ENCODE results near the gene NTN1.
"Not testable (repeated sequence)": the region's sequence is repeated elsewhere in the genome, so short reads cannot be mapped to it uniquely, and the experiment has no call there.

Gene NTN1

DNA sequence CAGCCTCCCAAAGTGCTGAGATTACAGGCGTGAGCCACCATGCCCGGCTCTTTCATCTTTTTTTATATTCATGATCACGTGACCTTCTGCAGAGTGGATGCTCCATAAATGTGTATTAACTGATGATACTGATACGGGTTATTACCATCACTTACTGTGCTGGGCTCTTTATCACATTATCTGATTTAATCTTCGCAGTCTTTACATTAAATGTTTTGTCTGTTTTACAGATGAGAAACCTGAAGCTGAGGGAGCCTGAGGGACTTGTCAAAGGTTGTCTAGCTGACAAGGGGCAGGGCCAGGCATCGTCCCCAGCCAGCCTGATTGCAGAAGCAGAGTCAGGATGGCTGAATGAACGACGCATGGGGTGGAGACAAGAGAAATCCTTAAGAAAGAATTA lies 104.4 kb downstream of the NTN1 start:
- DNase-seq = no peak

DNA sequence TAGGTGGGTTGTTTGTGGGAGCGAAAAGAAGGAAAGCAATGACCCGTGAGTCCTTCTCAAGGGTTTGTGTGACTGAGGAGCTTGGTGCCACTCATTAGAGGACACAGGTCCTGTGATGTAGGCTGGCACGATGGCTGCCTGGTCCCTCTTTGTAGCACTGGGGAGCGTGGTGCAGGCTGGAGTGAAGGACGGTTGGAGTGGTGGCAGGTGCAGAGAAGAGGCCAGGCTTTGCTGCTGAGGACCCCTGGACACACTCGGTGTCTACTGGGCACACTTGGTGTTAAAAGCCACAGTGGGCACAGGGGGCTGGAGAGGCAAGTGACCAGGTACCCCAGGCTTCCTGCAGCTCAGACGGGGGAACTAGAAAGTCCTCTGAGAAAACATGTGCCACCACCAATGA lies 106.0 kb downstream of the NTN1 start:
- DNase-seq = no peak

DNA sequence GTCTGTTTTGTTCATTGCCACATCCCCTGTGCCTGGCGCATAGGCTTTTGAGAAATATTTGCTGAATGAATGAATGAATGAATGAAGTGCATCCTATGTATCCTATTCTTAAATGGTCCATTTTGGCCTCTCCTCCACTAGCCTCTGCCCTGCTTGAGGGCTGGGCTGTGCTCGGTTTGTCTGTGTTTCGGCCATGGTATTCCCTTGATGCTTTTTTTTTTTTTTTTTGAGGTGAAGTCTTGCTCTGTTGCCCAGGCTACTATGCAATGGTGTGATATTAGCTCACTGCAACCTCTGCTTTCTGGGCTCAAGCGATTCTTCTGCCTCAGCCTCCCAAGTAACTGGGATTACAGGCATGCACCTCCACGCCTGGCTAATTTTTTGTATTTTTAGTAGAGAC lies 110.1 kb downstream of the NTN1 start:
- DNase-seq = no peak

DNA sequence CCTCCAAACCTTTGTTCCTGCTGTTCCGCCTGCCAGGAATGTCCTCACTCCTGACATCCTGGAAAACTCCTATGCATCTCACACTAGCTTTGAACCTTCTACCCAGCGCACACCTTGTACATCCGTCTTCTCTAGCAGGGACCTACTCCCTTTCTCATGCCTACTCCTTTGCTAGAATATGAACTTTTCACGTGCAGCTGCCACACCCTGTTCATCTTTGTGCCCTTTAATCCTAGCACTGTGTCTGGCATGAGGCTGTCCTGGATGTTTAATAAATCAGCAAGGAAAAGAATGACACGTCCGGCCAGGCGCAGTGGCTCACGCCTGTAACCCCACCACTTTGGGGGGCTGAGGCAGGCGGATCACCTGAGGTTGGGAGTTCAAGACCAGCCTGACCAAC lies 111.0 kb downstream of the NTN1 start:
- no peak for DNase-seq

DNA sequence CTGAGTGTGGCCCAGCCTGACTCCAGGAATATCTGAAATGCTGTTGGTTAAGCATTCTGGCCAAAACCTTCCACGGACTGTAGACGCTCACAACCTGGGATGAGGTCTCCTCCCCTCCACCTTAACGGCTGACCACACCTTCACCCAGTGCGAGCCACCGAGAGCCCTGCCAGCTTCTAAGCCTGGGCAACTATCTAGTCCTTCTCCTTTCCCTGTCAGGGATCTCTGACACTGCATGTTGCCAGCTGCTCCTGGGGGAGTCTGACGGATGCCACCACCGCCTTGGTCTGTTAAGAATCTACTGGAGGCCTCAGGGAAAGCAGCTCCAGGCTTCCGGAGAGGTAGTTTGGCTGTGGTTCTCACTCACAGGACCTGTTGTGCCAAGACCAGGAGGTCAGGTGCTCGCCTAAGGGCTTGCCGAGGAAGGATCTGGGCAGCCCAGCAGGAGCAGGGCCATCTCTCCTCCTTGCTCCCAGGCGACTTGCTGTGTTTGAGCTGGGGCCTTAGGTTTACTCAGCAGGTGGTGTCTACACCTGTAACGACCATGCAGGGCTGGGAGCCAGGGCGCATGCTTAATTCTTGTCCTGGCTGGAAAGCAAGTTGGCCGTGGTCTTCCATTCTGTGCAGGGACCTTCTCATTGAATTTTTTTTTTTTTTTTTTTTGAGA lies 111.8 kb downstream of the NTN1 start:
- DNase-seq = no peak

DNA sequence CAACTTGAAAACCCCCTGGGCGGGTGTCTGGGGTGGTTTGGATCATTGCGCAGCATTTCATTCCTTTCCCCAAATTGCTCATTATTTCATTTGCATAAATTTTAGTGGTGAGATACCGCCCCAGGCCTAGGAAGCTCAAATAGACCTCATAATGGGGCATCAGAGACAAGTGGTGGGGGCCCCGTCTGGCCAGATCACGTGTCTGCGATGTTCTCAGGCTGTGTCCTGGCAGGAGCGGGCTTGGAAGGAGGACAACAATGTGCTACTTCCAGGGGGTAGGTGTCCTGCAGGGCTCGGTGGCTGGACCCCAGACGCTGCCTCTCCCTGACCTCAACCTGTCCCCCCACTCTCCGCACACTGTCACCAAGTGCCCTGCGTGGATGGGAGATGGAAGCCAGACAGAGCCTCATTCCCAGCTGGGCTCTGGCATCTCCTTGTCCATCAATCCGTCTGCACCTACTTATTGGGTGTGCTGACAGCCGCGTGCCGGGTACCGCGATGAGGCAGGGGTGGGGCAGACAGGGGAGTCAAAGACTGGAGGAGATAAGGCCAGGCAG lies 116.9 kb downstream of the NTN1 start:
- no peak for DNase-seq

DNA sequence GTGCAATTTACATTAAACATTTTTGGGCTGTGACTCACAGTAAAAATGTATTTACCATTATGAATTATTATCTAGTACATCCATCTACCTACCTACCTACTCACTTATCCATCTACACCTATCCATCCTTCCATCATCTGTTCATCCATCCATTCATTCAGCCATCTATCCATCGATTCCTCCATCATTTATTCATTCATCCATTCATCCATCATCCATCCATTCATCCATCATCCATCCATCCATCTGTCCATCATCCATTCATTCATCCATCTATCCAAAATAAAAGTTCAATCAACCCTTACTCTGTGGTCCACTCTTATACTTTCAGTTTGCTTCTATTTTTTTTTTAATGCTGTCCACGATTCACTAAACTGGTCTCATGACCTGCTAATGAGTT lies 118.4 kb downstream of the NTN1 start:
- DNase-seq = no peak

DNA sequence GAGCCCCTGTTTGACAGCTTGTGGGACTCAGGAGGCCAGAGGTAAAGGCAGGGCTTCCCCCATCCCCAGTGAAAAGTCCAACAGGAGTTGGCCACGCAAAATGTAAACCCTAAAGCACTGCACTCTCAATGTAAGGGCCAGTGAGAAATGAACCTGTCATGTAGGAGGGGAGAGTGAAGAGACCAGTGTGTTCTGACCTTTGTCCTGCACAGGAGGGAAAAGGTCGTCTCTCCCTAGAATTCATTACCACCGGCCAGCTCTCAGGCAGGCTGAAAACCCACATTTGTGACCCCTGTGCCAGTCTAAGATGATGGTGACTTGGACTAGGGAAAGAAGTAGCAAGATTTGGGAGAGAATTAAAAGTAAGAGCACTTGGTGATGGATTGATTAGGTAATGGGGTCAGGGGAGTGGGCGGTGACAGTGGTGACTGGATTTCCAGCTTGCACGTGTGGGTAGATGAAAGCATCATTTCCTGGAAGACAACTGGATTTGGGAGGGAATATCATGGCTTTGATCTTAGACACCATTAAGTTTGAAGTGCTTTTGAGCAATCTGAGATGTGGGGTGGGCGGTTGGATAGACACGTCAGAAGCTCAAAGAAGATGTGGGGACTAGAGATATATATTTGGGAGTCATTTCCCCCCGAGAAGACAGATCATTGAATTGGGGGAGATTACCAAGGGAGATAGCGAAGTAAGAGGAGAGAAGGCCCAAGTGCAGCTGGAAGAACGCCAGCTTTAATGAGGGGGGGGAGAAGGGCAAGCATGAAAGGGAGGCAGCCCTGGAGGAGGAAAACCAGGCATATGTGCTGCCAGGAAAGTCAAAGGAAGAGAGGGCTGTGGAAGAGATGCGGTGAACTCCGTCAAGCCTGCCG lies 119.5 kb downstream of the NTN1 start:
- DNase-seq = no peak

DNA sequence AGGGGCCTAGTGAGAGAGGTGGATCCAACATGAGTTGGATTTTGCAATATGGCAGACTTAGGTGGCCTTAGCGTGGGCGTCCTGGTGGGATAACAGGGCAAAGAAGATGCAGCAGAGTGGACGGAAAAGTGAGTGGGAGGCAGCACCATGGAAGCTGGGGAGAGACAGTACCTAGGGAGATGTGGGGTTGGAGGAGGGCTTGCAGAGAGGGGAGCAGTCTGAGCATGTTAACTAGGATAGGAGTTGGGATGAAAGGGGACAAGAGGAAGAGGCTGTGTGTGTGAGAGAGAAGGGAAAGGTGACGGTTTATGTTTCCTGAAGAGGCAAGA lies 120.1 kb downstream of the NTN1 start:
- DNase-seq = no peak

DNA sequence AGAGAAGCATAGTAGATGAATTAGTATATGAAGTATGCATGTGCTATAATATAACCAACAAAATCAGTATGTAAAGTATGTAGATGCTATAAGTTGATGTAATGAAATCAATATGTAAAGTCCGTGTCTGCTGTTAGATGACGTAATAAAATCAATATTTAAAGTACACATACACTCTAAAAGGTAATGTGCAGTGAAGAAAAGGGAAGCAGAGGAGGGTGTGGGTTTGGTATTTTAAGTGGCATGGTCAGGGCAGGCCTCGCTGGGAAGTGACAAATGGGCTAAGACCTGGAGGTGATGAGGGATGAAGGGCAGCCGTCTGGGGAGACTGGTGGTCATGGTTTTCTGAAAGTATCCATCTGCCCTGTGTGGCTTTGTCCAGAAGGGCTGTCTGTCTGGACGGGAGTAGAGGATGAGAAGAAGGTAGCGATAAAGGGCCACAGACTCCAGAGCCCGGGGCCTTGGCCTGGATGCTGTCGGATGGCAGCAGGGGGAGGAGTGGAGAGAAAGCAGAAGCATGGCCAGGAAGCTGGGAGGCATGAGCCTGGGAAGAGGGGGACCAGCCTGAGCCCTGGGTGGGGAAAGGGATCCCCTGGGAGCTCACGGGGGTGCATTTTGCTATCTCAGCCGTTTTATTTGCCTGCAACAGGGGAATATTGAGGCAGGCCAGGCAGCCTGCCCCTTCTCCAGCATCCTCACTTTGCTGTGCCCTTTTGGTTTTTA lies 121.6 kb downstream of the NTN1 start:
- DNase-seq = no peak

DNA sequence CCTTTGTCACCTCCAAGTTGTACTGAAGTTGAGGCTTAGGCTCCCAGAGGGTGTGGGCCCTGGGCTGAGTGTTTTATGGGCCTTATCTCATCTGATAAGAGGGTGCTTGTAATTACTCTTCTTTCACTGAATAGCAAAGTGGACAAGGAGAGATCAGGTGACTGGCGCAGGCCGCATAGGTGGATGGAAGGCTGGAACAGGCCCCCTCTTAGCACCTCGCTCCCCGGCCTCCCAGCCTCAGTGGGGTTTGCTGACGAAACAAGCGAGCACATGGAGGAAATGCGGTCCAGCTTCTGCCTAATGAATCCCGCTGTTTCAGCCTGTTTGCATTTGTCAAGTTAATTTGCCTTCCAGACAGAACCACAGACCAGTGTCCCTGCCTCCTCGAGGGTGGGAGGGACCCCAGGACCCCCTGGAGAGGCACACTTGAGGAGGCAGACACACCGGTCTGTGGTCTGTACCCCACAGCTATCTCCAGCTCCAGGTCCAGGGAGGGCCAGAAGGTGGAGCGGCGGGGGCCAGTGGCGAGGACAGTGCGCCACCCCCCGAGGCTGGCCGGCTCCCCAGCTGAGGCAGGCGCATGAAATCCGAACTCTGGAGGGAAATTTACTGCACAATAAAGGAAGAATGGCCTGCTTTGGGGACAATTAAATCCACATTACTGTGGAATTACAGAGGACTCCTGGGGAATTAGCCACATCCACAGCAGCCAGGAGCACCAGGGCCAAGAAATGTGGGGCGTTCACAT lies 123.4 kb downstream of the NTN1 start:
- DNase-seq = no peak

DNA sequence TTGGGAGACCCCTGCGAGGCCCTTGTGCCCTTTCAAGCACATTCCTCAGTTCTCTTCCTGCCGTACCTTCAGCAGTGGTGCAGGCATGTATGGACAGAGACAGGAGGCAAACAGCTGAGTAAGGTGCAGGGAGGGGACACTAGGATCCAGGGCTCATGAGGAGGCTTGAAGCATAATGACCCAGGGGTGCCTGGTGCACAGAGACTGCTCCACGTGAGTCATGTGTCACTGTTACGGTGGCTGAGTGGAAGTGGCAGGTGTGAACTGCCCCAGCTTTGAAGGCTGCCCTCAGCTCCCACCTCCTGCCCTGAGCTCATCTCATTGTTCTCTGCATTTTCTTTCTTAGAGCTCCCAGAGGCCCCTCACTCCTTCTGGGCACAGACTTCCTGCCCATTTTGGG lies 124.8 kb downstream of the NTN1 start:
- DNase-seq = no peak

DNA sequence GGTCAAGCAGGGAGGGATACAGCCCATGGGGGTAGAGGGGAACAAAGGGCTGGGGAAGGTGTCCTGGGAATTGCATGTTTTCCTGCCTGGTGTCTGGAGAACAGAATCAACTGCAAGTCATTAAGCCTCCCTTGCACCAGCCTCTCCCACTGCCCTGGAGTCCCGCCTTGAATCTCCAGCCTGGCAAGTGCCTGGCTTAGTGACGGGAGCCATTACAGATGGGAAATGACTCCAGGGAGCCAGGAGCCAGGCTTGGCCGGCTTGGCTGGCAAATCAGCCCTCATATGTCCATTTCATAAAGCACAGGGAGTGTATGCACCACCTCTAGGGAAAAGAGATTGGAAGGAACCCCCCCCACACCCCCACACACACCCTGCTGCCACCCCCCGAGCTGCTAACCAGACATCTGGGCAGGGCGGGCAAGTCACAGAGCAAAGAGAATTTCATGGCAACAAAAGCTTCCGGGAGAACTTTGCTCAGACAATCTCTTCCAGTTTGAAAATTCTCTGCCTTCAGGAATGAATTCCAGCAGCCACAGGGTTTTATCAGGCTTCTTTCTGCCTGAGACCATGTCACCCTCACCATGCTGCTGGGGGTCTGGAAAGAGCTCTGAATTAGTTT lies 127.7 kb downstream of the NTN1 start:
- no peak for DNase-seq

DNA sequence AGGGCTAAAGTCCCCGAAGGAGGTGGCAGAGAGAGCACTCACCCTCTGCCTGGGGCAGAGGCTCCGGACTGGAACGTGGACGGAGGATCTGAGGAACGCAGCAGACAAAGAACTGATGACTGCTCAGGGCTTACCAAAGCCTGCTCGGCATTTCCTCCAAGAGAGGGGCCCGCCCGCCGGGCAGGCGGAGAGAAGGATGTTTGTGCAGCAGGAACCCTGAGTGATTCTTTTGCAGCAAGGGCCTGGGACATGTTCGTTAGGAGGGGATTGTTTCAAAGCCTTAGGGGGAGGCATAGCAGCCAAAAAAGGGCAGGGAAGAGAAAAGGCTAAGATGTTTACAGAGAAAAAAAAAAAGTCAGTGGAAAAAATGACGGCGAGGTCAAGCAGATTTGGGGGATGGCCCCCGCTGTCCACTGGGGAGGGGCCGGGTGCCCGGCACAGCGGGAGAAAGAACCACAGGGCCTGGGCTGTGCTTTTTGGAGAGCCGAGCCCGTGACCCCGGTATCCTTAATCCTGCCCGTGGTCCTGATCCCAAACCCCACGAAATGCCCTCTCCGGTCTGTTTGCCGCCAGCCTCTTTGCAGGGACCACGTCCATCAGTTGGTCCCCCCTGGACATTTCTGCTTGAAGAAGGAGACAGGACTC lies 129.3 kb downstream of the NTN1 start:
- DNase-seq = peak; percentile 25

DNA sequence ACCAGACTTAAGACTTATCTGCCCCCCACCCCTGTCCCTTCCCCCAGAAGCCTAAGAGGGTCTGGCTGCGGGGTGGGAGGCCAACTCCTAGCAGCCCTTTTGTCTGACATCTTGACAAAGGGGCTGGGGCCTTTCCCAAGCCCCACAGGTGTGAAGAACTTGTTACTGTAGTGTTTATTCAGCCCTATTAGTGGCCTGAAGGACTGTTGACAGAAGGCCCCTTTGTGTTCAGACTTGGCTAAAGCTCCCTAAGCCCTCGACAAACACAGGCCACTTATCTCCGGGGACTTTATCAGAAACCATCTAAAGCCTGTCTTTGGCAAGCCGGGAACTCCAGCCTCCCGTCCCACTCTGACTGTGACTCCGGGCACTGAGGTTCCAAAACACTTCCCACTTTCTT lies 129.8 kb downstream of the NTN1 start:
- DNase-seq = no peak

DNA sequence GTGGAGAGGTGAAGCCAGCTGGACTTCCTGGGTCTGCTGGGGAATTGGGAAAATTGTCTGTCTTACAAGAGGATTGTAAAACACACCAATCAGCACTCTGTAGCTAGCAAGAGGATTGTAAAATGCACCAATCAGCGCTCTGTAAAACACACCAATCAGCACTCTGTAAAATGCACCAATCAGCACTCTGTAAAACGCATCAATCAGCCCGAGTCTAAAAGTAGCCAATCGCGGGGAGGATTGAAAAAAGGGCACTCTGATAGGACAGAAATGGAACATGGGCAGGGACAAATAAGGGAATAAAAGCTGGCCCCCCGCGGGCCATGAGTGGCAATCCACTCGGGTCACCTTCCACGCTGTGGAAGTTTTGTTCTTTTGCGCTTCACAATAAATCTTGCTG lies 130.4 kb downstream of the NTN1 start:
- DNase-seq = not testable (repeated sequence)

DNA sequence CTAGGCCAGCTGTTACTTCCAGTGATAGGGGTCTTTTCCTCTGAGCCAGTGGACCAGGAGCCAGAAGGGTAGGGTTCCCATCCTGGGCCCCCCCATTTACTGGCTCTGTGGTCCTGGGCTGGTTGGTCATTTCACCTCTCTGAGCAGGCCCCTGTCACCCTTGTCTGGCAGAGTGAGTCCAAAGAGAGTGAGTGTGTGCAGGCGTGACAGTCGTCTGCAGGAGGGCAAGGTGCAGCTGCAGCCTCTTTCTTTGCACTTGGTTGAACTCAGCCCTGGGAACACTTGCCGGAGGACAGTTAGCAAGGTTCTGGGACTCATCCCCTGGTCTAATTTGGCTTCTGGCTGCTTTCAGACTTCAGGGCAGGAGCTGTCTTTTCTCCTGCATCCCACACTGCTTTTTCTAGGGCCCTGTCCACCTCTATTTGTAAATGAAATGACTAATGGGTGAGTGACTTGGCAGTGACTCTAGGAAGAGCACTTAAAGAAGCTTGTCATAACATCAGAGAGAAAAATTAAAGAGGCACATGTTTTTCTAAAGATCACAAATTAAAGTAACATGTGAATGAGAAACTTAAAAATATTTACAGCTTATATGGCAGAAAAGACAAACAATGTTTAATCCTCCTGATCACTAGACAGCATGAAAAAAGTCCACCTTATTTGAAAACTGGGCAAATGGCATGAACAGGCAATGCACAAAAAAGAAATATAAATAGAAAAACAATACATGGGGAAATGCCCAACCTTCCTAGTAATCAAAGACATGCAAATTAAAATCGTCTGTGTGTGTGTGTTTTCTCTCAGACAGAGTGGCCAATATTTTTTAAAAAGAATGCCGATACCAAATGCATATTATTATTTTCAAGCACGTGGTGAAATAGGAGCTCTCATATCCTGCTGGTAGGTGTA lies 137.5 kb downstream of the NTN1 start:
- DNase-seq = no peak

DNA sequence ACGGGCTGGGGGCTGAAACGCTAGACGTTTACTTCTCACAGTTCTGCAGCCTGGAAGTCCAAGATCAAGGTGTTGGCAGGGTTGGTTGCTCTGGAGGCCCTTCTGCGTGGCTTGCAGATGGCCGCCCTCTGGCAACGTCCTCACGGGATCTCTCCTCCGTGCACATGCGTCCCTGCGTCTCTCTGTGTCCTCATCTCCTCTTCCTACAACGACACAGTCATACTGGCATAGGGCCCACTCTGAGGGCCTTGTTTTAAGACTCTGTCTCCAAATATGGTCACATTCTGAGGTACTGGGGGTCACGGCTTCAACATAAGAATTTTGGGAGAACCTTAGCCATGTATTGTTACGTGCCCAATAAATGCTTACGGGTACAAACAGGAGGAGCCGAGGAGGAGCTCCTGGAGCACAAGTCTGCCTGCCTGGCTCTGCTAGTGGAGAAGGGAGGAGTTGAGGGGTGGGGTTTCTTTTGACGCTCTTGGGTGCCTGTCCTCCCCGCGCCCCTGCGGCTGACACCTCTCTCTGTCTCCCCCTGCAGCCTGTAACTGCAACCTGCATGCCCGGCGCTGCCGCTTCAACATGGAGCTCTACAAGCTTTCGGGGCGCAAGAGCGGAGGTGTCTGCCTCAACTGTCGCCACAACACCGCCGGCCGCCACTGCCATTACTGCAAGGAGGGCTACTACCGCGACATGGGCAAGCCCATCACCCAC lies 141.1 kb downstream of the NTN1 start:
- DNase-seq = no peak

DNA sequence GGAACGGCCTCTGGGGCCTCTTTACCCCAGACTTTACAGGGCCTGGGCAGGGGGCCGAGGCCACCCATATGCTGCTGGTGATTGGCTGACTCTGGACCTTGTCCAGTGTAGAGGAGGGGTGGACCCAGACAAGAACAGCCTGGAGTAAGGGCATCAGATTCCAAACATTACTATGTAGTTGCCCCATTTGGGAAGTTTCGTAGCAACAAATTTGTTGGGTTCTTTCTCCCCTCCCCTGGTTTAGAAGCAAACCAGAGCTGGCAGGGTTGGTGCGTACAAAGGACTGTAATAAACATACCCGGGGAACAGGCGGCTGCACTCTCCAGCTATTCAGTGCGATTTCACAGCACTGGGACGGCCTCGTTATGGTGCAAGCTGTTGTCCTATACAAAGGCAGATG lies 145.5 kb downstream of the NTN1 start:
- DNase-seq = no peak

DNA sequence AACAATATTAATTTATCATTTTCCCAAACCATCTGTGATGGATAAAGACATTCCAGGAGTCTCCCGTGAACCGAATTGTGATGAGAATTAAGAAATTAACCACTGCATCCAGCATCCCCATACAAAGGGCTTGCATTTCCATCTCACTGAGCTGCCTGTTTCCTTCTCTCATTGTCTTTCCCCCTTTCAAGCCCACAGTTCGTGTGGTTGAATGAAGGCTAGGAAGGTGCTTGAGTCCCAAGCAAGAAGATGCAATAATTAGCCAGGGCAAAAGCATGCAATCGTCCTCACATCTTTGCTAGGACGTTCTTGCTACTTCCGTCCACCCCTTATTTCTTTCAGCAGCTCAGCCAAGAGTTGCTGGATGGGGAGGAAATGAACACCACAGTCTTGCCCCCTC lies 146.1 kb downstream of the NTN1 start:
- DNase-seq = no peak
